ENCODE results near the gene MRPL50.

DNA sequence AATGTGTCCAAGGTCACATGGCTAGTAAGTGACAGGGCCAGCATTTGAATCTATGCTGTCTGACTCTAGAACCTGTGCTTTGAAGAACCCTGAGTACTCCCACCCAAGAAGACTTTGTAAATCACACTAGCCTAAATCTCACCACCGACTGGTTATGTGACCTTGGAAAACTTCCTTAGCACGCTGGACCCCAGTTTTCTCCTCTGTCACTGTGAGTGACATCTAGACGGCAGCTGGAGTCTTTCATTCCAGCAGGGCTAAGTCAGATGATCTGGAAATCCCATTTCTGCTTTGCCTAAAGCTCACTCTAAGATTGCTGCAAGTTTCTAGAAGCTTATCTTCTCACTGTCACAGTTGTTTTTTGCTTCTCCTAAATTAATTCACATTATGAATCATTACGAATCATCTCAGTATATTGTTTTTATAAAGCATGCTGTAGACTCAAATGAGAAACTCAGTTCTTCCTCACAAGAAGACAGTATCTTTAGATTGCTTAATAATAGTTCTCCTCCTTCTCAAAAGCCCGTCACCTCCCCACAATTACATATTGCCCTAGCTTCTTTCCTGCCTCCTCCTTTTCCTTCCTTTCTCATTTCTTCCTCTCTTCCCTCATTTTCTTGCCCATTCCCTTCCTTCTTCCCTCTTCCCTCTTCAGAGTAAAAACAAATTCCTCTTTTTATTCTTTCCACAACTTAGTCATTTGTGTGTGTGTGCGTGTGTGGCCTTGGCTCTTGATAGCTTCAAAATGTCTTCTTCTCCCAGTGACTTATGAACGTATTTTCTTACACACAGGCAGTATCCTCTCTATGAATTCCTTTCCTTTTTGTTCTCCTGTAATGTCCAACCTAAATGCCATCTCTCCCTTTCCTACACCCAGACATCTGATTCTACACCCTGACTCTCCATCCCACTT lies 20.4 kb upstream of the MRPL50 start:
- TF ChIP-seq, protein P1, sequence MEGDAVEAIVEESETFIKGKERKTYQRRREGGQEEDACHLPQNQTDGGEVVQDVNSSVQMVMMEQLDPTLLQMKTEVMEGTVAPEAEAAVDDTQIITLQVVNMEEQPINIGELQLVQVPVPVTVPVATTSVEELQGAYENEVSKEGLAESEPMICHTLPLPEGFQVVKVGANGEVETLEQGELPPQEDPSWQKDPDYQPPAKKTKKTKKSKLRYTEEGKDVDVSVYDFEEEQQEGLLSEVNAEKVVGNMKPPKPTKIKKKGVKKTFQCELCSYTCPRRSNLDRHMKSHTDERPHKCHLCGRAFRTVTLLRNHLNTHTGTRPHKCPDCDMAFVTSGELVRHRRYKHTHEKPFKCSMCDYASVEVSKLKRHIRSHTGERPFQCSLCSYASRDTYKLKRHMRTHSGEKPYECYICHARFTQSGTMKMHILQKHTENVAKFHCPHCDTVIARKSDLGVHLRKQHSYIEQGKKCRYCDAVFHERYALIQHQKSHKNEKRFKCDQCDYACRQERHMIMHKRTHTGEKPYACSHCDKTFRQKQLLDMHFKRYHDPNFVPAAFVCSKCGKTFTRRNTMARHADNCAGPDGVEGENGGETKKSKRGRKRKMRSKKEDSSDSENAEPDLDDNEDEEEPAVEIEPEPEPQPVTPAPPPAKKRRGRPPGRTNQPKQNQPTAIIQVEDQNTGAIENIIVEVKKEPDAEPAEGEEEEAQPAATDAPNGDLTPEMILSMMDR (IDR thresholded peaks at IDR 0.05; ENCODE audit: borderline replicate concordance, extremely low read depth, low read length, poor library complexity, severe bottlenecking): no peak
- no peak for TF ChIP-seq EZH2 (IDR thresholded peaks at IDR 0.05; ENCODE audit: borderline replicate concordance, low read depth, low read length, severe bottlenecking)

Measured in DND-41 (cell line).